ENCODE results near the gene IL24. TPM values are rescaled to one million over a fixed set of nuclear protein-coding genes. Genes with fewer than 3 reads are reported as not detected.
"Not testable (repeated sequence)": the region's sequence is repeated elsewhere in the genome, so short reads cannot be mapped to it uniquely, and the experiment has no call there.

The IL24 gene, protein sequence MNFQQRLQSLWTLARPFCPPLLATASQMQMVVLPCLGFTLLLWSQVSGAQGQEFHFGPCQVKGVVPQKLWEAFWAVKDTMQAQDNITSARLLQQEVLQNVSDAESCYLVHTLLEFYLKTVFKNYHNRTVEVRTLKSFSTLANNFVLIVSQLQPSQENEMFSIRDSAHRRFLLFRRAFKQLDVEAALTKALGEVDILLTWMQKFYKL
- under 1 TPM; 0.17 to 0.47 (median 0.33) TPM for polyA plus RNA-seq (ENCODE audit: insufficient read length in 4 of 4)

DNA sequence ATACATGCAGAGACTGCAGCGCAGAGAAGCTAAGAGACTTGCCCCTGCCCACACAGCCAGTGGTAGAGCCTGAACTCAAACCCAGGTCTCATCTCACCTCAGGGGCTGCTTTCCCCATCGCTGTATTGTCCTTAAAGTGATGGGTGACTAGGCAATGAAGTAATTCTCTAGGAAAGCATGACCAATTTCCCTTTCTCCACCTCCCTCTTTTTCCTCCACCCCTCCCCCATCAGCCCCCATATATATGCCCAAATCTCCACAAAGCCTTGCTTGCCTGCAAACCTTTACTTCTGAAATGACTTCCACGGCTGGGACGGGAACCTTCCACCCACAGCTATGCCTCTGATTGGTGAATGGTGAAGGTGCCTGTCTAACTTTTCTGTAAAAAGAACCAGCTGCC is at the start of gene IL24:
Gene IL24 (plus strand): TSS at position 269 of the 400 bp plus-strand sequence. CDS start 390 bp downstream, outside the sequence.
- DNase-seq (ENCODE audit: low read depth in 4 of 4, low spot score in 2 of 4), result no peak

DNA sequence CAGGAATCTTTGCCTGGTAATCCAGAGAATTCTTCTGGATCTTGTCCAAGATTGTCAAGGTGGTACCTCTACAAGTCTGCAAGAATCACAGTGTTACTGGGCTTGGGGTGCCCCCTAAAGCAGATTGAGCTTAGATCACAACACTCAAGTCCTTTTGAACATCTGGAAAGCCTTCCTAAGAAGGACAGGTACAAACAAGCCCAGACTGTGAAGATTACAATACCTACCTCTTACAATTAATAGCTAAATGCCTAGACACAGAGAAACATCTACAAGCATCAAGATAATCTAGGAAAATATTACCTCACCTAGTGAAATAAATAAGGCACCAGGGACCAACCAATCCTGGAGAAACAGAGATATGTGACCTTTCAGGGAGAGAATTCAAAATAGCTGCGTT is 49.3 kb upstream of the IL24 start:
- no peak for DNase-seq (ENCODE audit: low read depth in 4 of 4, low spot score in 2 of 4)

DNA sequence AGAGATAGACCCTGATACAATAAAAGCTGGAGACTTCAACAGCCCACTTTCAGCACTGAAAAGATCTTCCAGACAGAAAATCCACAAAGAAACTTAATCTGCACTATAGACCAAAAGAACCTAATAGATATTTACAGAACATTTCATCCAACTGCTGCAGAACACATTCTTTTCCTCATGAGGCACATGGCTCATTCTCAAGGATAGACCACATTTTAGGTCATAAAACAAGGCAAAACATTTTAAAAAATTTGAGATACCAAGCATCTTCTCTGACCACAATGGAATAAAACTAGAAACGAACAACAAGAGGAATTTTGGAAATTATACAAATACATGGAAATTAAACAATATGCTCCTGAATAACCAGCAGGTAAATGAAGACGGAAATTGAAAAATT is 46.8 kb upstream of the IL24 start:
- no peak for DNase-seq (ENCODE audit: low read depth in 4 of 4, low spot score in 2 of 4)

DNA sequence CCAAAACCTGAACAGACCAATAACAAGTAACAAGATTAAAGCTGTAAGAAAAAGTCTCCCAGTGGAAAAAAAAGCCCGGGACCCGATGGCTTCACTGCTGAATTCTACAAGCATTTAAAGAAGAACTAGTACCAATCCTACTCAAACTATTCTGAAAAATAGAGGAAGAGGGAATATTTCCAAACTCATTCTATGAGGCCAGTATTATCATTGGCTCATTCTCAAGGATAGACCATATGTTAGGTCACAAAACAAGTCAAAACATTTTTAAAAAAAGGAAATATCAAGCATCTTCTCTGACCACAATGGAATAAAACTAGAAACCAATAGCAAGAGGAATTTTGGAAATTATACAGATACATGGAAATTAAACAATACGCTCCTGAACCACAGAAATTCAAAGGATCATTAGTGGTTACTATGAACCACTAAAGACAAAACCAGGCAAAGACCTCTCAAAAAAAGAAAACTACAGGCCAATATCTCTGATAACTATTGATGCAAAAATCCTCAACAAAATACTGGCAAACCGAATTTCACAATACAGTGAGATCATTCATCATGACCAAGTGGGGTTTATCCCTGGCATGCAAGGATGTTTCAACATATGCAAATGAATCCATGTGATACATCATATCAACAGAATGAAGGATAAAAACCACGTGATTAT is 45.8 kb upstream of the IL24 start:
- DNase-seq (ENCODE audit: low read depth in 4 of 4, low spot score in 2 of 4), result no peak

DNA sequence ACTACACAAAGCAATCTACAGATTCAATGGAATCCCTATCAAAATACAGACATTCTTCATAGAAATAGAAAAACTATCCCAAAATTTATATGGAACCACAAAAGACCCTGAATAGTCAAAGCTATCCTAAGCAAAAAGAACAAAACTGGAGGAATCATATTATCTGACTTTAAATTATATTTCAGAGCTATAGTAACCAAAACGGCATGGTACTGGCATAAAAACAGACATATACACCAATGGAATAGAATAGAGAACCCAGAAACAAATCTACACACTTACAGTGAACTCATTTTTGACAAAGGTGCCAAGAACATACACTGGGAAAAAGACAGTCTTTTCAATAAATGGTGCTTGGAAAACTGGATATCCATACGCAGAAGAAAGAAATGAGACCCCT is 44.6 kb upstream of the IL24 start:
- DNase-seq (ENCODE audit: low read depth in 4 of 4, low spot score in 2 of 4), result not testable (repeated sequence)

DNA sequence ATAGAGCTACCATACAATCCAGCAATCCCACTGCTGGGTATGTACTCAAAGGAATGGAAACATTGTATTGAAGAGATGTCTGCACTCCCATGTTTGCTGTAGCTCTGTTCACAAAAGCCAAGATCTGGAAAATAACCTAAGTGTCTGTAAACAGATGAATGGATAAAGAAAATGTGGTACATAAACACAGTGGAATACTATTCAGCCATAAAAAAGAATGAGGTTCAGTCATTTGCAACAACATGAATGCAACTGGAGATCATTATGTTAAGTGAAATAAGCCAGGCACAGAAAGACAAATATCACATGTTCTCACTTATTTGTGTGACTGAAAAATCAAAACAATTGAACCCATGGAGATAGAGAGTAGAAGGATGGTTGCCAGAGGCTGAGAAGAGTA is 43.5 kb upstream of the IL24 start:
- not testable (repeated sequence) for DNase-seq (ENCODE audit: low read depth in 4 of 4, low spot score in 2 of 4)

DNA sequence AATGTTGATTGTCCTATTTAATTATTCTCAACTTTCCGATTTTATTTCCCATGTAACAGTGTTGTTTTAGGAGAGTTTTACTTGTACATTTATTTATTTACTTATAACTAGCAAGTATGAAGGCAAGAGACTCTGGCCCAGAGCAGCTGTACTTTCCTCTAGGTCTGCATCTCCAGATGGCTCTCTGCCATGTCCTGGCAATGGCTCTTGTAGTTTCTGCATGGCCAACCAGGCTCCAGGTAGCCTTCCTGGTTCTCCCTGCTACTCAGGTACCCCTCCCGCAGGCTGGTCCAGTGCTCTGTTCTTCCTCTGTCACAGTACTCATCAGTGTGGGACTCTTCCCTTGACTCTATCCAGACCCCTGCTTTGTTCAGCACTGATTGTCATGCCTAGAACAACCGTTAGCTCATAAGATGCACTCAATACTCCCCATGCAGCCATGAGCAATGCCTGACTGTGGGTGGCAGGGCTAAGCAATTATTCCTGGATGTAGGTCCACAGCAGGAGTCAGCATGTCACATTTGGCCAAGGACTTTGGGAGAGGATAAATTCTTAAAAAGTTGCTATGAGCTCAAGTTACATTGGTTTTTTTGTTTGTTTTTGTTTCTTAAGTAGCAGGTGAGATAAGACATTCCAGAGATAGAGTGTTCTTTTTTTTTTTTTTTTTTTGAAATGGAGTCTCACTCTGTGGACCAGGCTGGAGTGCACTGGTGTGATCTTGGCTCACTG is 42.7 kb upstream of the IL24 start:
- no peak for DNase-seq (ENCODE audit: low read depth in 4 of 4, low spot score in 2 of 4)

DNA sequence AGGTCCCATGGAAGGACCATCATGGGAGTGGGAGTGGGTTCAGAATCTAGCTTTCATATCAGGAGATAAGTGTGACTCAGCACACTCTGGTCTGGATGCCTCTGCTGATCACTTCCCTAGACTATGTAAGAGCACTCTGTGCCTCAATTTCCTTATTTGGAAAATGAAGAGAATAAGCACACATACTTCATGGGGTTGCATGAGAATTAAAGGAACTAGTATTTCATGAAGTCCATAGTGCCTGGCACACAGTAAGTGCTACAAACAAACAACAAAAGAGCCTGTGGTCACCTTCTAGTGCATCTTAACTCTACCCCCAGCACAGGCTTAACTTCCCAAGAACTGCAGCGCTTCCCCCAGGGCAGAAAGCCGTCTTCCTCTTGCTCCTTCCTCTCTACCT is 41.4 kb upstream of the IL24 start:
- DNase-seq (ENCODE audit: low read depth in 4 of 4, low spot score in 2 of 4), result no peak

DNA sequence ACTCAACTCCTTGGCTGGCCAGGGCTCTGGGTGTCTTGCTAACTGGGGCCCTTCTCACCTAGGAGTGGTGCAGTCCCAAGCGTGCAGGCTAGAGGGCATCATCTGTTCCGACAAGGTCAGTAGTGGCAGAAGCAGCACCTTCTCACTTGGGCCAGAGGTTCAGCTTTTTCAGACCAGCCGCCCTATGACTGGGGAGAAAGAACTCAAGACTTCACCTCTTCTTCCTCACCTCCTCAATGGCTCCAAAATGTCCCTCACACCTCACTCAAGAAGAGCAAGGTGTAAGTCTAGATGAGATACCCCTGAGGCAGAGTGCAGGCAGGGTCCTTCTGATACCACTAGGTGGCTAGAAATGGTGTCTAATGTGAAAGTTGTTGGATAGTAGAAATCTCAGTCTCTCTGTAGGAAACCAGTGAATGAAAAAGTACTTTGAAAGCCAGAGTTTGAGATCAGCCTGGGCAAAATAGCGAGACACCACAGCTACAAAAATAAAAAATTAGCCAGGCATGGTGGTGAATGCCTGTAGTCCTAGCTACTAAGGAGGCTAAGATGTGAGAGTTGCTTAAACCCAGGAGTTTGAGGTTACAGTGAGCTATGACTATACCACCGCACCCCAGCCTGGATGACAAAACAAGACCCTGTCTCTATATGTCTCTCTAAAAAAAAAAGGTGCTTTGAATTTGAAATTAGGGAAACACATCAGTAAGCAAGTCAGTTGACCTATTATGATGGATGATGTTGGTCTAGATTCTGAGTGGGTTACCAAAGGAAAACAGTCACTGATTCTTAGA is 40.4 kb upstream of the IL24 start:
- no peak for DNase-seq (ENCODE audit: low read depth in 4 of 4, low spot score in 2 of 4)

DNA sequence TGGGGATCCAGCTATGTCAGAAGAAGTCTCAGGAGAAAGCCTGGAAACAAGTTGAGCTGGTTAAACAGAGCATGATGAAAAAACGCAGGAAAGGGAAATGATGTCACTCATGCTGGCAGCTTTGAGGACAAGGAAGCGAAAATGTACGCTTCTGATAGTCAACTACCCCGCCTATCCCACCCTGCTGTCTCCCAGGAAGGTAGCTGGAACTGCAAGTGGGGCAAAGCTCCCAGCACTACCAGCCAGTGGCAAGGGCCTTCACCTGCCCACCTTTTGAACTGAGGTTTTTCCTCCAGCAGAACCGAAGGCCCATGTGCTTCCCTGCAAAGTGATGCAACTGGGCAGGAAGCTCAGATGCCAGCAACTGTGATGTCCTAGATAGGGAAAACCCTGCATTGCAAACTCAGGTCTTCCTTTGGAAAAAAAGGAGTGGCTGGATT is 38.1 kb upstream of the IL24 start:
- no peak for DNase-seq (ENCODE audit: low read depth in 4 of 4, low spot score in 2 of 4)

DNA sequence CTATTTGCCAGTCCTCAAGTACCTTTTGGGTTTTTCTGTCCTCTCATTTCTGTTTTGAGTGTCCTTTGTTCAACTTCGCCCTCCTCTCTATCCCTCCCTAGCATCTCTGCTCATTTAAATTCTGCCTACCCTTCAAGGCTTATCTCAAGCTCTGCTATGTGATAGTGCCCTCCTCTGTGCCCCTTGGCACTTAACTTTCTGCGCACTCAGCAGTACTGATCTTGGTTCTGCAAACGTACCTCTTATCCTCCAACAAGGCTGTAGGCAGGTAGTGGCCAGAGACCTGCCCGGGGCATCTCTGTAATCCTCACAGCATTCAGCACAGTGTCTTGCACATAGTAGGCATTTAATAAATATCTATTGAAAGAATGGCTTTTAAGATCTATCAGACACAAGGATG is 37.1 kb upstream of the IL24 start:
- no peak for DNase-seq (ENCODE audit: low read depth in 4 of 4, low spot score in 2 of 4)

DNA sequence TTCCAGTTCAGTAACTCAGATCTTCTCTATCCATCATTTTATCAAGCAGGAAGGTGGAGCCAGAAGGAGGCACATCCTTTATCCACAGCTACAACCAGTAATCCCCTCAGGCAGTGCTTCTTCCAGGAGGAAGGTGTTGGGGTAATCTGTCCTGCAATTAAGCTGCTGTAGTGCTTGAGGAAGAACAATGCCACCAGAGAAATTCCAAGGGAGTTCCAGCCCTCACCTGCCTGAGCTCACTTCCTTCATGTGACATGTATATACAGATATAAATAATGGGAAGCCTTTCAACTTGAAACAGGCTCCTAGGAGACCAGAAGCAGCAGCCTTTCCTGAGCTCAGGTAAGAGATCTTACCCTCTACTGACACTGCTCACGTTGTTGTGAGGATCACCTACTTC is 34.0 kb upstream of the IL24 start:
- DNase-seq (ENCODE audit: low read depth in 4 of 4, low spot score in 2 of 4), result no peak

DNA sequence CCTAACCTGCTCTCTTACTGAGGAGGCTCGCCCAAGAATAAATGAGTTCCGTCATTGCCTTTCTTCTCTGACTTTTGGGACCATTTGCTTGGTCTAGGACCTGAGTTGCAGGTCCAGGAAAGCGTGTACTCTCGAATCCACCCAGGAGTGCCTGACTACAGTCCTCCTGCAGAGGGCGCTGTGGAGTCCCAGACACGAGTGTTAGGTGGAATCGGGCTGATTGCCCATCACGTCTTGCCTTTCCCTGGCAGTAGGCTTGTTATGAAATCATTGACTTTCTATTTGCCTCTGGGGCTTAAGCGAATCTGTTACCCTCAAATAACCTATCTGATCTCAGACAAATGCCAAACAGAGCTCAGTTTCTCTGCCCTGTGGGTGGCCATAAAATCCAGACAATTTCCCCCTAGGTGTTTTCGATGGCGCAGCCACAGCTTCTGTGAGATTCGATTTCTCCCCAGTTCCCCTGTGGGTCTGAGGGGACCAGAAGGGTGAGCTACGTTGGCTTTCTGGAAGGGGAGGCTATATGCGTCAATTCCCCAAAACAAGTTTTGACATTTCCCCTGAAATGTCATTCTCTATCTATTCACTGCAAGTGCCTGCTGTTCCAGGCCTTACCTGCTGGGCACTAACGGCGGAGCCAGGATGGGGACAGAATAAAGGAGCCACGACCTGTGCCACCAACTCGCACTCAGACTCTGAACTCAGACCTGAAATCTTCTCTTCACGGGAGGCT is 32.1 kb upstream of the IL24 start, which contains the start of gene IL20:
Gene IL20 (plus strand): TSS at position 685 of the 733 bp plus-strand sequence. CDS start 230 bp downstream, outside the sequence.
- no peak for DNase-seq (ENCODE audit: low read depth in 4 of 4, low spot score in 2 of 4)

DNA sequence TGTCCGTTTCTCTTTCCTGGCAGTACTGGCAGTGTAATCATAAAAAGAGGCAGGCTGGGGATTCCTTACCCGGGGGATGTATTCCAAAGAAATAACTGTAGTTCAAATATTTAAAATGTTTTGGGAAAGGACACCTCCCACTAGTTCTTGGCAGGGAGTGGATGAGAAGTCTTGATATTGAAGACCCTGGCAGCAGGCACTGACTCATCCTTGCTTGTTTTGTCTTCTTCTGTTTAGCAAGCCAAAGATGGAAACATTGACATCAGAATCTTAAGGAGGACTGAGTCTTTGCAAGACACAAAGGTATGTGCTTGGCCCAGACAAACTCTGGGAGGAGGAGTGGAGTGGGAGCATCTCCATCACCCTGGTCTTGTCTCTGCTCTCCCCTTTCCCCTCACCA is 31.2 kb upstream of the IL24 start:
- no peak for DNase-seq (ENCODE audit: low read depth in 4 of 4, low spot score in 2 of 4)

DNA sequence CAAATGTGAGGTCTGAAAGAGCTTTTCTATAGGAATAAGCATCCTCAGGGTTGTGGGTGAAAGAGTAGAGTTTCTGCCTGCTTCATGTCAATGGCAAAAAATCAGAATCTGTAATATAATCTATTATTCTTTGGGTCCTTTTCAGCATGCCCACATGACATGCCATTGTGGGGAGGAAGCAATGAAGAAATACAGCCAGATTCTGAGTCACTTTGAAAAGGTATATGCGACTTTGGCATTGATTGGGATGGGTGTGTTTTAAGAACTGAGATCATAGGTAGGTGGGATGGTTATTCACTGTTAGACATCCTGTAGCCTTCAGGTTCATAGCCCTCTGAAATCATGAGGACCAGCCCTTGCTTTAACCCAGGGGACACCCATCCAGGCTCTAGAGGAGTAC is 30.0 kb upstream of the IL24 start:
- DNase-seq (ENCODE audit: low read depth in 4 of 4, low spot score in 2 of 4), result no peak

DNA sequence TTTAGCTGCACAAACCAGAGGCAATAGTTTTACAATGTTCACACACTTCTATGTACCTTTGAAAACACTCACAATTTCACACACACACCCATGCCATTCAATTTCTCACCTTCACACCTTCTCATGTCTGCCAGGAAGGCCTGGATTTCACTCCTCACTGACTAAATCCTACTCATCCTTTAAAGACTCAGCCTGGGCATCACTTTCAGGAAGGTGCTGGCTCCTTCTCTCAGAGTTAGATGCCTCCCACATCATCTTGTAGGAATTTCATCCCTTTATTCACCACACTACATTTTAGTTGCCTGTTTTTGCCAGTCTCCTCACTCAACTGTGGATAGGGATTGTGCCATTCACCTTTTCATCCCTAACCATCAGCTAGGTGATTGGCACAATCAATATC is 29.5 kb upstream of the IL24 start:
- no peak for DNase-seq (ENCODE audit: low read depth in 4 of 4, low spot score in 2 of 4)

DNA sequence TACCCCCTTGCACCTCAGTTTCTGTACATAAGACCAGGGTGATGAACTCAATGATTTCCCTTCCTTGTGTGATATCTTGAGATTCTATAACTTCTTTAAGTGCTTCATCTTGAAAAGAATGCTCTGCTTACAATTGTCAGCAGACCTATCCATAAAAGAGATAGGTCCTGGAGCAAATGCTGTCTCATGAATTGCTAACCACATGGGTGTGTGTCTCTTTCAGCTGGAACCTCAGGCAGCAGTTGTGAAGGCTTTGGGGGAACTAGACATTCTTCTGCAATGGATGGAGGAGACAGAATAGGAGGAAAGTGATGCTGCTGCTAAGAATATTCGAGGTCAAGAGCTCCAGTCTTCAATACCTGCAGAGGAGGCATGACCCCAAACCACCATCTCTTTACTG is 29.0 kb upstream of the IL24 start:
- DNase-seq (ENCODE audit: low read depth in 4 of 4, low spot score in 2 of 4), result no peak

DNA sequence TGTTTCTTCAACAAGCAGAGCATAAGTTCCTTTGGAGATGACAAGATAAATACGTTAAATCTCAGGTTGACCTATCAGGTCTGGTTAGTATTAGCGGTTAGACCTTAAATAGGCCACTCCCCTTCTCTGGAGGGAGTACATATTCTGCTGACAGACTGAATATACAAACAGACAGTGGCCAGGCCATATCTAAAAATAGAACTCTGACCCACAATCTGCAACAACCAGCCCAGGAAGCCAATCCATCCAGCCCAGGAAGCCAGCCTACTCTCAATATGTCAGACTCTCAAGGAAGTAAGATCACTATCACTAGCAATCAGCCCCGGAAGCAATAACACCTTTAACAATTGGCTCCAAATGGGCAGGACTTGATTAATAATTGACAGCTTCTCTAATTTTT is 25.1 kb upstream of the IL24 start:
- no peak for DNase-seq (ENCODE audit: low read depth in 4 of 4, low spot score in 2 of 4)

DNA sequence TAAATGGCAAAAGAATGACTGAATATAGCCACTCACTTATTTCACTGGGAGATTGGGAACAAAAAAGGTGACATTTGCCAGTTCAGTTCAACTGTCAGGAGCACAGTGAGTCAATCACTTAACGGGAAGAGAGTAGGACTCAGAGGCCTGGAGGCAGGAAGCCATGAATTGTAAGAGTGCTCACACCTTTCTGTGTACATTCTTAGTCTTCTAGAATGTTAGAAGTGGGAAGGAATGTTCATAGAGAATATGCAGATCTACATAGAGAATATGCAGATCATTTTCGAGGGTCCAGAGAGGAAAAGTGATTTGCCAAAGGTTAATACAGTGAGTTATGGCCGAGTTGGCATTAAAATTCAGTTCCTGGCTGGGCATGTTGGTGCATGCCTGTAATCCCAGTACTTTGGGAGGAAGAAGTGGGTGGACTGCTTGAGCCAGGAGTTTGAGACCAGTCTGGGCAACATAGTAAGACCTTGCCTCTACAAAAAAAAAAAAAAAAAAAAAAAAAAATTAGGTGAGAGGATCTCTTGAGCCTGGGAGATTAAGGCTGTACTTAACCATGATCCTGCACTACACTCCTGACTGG is 23.5 kb upstream of the IL24 start:
- no peak for DNase-seq (ENCODE audit: low read depth in 4 of 4, low spot score in 2 of 4)
